ENCODE results near the gene STK38. TPM values are rescaled to one million over a fixed set of nuclear protein-coding genes. Genes with fewer than 3 reads are reported as not detected.
A peak's percentile ranks its signal among the peaks of the same experiment; 100 is the strongest.

STK38 gene
- total RNA-seq, 2 experiments from 2014 or later: 24.0 to 27.0 TPM

DNA sequence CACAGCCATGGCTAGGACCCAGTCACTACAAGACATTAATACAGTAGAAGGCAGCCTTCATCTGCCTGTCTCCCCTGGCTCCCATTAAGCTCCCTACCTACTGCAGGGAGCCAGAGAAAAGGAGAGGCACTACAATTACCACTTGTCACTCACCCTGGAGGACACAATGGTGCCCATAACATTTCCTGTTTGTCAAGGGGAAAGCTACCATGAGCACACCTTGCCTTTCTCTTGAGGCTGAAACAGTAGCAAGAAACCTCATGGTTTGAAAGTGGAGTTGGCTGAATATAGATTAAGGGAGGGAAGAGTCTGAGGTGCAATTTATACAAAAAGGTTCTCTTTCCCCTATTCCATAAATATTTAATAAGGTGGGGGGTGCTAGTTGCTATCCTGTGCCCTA is 27.9 kb downstream of the STK38 start:
- POLR2A ChIA-PET: interaction anchor here (1.1 kb wide), 1 partner anchor 95 kb away, joined by 3 read pairs; no protein-coding TSS in a partner anchor
- peak overlapping the region; percentile 22 for H3K27ac Mint-ChIP-seq
- peaks cover 58% of the 10 kb centered on the region for H3K36me3 Mint-ChIP-seq (ENCODE audit: low read depth)

DNA sequence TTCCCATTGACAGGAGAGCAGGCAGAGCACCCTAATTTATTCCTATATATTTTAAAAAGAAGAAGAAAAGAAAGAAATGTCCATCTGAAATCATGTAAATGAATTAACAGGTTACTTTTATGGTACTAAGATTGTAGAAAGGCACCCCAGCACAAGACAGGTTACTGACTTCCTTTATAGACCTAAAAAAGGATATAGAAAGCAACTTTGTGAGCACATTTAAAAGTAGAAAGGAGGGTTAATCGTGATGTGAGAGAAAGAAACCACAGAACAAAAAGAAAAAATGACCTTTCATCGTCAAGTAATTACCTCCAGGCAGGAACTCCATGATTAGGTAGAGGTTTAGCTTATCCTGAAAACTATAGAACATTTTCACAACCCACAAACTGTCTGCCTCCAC is 29.9 kb downstream of the STK38 start:
- ATAC-seq: no peak
- DNase-seq: no peak
- no peaks in the 10 kb centered on the region for H3K27me3 Mint-ChIP-seq
- H3K4me1 Mint-ChIP-seq: peaks cover 46% of the 10 kb centered on the region
- intact Hi-C loops (cut with DNase I, micrococcal nuclease): no loop called here
- H3K9me3 Mint-ChIP-seq (ENCODE audit: low read depth): no peaks in the 10 kb centered on the region
- ChIA-PET POLR2A (no interaction called here), CTCF (interaction anchor here (0.5 to 1.4 kb wide), 3 partner anchors 11 to 632 kb away, joined by 4 to 6 read pairs (median 4); no protein-coding TSS in a partner anchor)
- H3K36me3 Mint-ChIP-seq (ENCODE audit: low read depth): peaks cover 51% of the 10 kb centered on the region
- no peak overlapping the region for H3K27ac Mint-ChIP-seq
- H3K4me3 Mint-ChIP-seq: no peak overlapping the region

More for the DNA sequence above, 27.9 kb downstream of the STK38 start:
- no peak overlapping the region for H3K4me3 Mint-ChIP-seq
- DNase-seq: no peak
- H3K27me3 Mint-ChIP-seq: no peaks in the 10 kb centered on the region
- H3K4me1 Mint-ChIP-seq: peaks cover 46% of the 10 kb centered on the region
- ATAC-seq: no peak
- no peaks in the 10 kb centered on the region for H3K9me3 Mint-ChIP-seq (ENCODE audit: low read depth)
- CTCF ChIA-PET: interaction anchor here (0.7 kb wide), 1 partner anchor 160 kb away, joined by 4 read pairs; no protein-coding TSS in a partner anchor
- intact Hi-C loops (cut with DNase I, micrococcal nuclease): no loop called here

DNA sequence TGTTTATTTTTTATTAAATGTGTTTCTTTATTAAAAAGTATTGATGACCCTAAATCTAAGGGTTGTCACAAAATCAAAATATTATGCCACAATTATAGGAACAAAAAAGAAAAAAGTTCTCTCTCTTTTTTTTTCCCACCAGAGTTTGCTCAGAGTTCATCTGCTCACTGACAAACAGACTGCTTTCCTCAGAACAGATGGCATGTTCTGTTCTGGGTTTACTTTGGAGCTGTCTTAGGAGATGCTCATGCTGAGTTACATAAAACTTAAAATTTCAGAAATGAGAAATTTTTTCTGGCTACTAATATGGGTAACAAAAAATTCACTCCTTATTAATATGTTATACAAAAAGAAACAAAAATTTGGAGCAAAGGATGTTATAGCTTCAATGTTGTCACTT is 30.3 kb downstream of the STK38 start:
- Mint-ChIP-seq H3K27me3 (no peaks in the 10 kb centered on the region), H3K4me1 (peaks cover 46% of the 10 kb centered on the region), H3K36me3 (ENCODE audit: low read depth) (peaks cover 51% of the 10 kb centered on the region), H3K4me3 (no peak overlapping the region), H3K27ac (no peak overlapping the region), H3K9me3 (ENCODE audit: low read depth) (no peaks in the 10 kb centered on the region)
- POLR2A ChIA-PET: no interaction called here
- ATAC-seq (no peak), DNase-seq (no peak)
- CTCF ChIA-PET: interaction anchor here (0.5 to 1.4 kb wide), 3 partner anchors 12 to 631 kb away, joined by 4 to 6 read pairs (median 4); no protein-coding TSS in a partner anchor
- intact Hi-C loops (cut with DNase I, micrococcal nuclease): no loop called here

DNA sequence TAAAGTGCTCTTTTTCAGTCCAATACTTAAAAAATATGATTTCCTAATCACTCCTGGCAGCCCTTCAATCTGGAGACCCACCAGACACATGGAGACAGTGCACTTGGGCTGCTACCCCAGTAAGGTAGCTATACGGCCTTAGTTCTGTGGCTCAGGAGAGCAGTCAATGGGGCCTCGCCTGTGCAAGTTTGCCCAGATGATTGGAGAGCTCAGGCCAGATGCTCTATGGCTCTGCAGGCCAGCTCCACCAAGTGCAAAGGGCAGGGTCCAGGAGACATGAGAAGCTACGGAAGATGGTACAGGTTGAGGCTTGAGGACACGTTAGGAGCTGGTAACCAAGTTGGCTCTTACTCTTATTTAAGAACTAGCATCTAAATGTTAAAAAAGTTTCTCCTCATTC is 30.7 kb downstream of the STK38 start:
- Mint-ChIP-seq H3K4me1 (peaks cover 44% of the 10 kb centered on the region), H3K9me3 (ENCODE audit: low read depth) (no peaks in the 10 kb centered on the region), H3K27me3 (no peaks in the 10 kb centered on the region), H3K4me3 (no peak overlapping the region), H3K27ac (no peak overlapping the region), H3K36me3 (ENCODE audit: low read depth) (peaks cover 52% of the 10 kb centered on the region)
- ChIA-PET POLR2A (no interaction called here), CTCF (interaction anchor here (0.6 to 1.4 kb wide), 5 partner anchors 12 to 1419 kb away, joined by 3 to 7 read pairs (median 4); no protein-coding TSS in a partner anchor)
- ATAC-seq (no peak), DNase-seq (no peak)
- intact Hi-C loops (cut with DNase I, micrococcal nuclease): no loop called here

DNA sequence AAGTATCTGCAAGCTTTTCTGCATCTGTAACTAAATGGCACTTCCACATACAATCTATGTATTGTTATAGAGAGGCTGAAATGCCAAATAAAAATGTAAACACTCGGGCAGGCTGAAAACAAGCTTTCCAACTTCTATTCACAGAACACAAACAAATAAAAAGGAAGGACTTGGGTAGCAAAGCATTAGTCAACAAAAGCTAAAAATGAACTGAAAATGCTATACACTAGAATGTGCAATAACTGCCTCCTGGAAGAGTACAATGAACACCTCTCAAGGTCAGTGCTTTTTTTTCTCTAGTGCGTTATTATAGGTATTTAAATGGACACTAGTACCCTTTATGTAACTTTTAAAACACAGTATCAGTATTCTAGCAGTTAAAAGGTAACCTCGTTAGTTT is 31.4 kb downstream of the STK38 start:
- Mint-ChIP-seq H3K36me3 (ENCODE audit: low read depth) (peaks cover 55% of the 10 kb centered on the region), H3K27me3 (no peaks in the 10 kb centered on the region)
- CTCF ChIA-PET: interaction anchor here (0.6 to 1.3 kb wide), 7 partner anchors 18 to 1419 kb away, joined by 3 to 7 read pairs (median 3); no protein-coding TSS in a partner anchor

DNA sequence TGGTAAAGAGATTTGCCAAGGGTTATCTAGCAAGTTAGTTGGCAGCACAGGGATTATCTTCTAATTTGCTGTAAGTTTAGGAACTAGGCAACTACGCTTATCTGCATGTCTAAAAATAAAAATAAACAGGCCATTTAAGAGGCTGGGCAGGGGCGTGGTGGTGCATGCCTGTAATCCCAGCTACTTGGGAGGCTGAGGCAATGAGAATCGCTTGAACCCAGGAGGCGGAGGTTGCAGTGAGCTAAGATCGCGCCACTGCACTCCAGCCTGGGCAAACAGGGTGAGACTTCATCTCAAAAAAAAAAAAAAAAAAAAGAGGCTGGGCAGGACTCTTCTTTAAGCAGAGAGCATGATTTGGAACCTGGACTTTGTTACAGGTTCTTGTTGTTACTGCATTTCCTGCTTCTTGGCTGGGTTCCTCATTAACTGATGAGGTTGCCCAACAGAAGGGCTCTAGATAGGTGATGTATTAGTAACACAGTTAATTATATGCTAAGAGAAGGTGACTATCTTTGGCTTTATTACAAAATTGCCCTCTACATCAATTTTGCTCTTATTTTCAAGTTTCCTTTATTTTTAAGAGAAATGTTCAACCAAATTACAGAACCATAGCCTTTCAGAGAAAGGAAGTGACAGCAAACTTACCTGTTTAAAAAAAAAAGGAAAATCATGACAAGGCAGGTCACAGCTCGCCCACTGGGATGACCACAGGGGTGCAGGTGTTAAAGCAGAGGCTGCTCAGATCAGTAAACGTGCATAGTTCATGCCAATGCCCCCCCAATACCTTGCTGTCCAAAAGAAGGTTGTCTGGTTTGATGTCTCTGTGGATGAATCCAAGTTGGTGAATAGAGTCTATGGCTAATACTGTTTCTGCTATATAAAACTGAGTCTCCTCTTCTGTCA is 32.5 kb downstream of the STK38 start:
- POLR2A ChIA-PET: interaction anchor here (0.7 kb wide), 1 partner anchor 37 kb away, joined by 3 read pairs; no protein-coding TSS in a partner anchor
- peak overlapping the region; percentile 34 for H3K27ac Mint-ChIP-seq
- no peak overlapping the region for H3K4me3 Mint-ChIP-seq
- peaks cover 54% of the 10 kb centered on the region for H3K36me3 Mint-ChIP-seq (ENCODE audit: low read depth)
- no peaks in the 10 kb centered on the region for H3K9me3 Mint-ChIP-seq (ENCODE audit: low read depth)
- ATAC-seq (no peak), DNase-seq (no peak)
- H3K4me1 Mint-ChIP-seq: peaks cover 34% of the 10 kb centered on the region
- intact Hi-C loops (cut with DNase I, micrococcal nuclease): no loop called here
- H3K27me3 Mint-ChIP-seq: no peaks in the 10 kb centered on the region
- CTCF ChIA-PET: interaction anchor here (0.7 to 1.3 kb wide), 2 partner anchors 53 to 299 kb away, joined by 3 read pairs; no protein-coding TSS in a partner anchor

More for the DNA sequence above, 31.4 kb downstream of the STK38 start:
- Mint-ChIP-seq H3K9me3 (ENCODE audit: low read depth) (no peaks in the 10 kb centered on the region), H3K27ac (no peak overlapping the region), H3K4me1 (peaks cover 44% of the 10 kb centered on the region), H3K4me3 (no peak overlapping the region)
- DNase-seq: no peak
- ATAC-seq: no peak
- intact Hi-C loops (cut with DNase I, micrococcal nuclease): no loop called here
- POLR2A ChIA-PET: interaction anchor here (0.7 kb wide), 1 partner anchor 38 kb away, joined by 3 read pairs; no protein-coding TSS in a partner anchor

DNA sequence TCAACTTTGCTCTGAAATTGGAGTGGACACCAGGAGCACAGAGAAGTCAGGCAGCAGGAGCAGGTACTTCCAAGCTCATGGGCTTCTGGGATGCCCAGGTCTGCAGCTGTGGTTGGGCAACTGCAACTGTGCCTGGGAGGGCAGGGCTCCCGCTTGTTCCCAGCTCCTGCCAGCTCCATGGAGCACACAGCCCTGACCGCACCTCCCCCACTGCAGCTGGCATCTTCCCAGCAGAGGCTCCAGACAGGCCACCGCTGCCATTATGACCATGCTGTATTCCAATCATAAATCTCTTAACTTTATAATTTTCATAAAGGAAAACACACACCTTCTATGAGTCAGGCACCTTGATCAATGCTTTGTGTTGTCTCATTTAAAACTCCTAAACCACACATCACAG is 36.9 kb downstream of the STK38 start:
- ATAC-seq: no peak
- H3K4me3 Mint-ChIP-seq: no peak overlapping the region

DNA sequence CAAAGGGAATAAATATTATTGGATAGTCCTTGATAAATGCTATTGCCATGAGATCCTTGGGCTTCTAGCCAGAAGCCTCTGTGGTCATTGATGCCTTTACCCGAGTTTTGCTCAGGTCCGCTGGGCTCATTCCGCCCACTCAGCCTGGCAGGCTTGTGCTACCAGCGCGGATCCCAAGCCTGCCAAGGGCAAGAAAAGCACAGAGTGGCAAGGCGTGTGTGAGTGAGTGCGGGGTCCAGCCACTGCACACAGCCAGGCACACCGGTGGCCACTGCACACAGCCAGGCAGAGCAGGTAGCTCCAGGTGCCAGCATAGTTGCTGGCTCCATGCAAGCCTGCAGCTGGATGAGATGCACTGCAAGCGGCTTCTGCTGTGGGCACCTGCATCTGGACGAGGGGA is 38.7 kb downstream of the STK38 start:
- peaks cover 50% of the 10 kb centered on the region for H3K36me3 Mint-ChIP-seq (ENCODE audit: low read depth)
- H3K9me3 Mint-ChIP-seq (ENCODE audit: low read depth): no peaks in the 10 kb centered on the region
- ChIA-PET POLR2A (no interaction called here), CTCF (interaction anchor here (0.6 to 0.9 kb wide), 3 partner anchors 9 to 24 kb away, joined by 3 to 4 read pairs (median 4); no protein-coding TSS in a partner anchor)
- no peaks in the 10 kb centered on the region for H3K27me3 Mint-ChIP-seq
- peaks cover 28% of the 10 kb centered on the region for H3K4me1 Mint-ChIP-seq
- ATAC-seq: no peak
- DNase-seq: no peak
- intact Hi-C loops (cut with DNase I, micrococcal nuclease): no loop called here
- no peak overlapping the region for H3K27ac Mint-ChIP-seq
- H3K4me3 Mint-ChIP-seq: no peak overlapping the region

More for the DNA sequence above, 36.9 kb downstream of the STK38 start:
- Mint-ChIP-seq H3K4me1 (peaks cover 27% of the 10 kb centered on the region), H3K9me3 (ENCODE audit: low read depth) (no peaks in the 10 kb centered on the region), H3K27ac (no peak overlapping the region), H3K27me3 (no peaks in the 10 kb centered on the region), H3K36me3 (ENCODE audit: low read depth) (peaks cover 56% of the 10 kb centered on the region)
- POLR2A ChIA-PET: interaction anchor here (0.6 kb wide), 1 partner anchor 133 kb away, joined by 3 read pairs; no protein-coding TSS in a partner anchor
- CTCF ChIA-PET: interaction anchor here (0.5 kb wide), 1 partner anchor 35 kb away, joined by 3 read pairs; no protein-coding TSS in a partner anchor
- intact Hi-C loops (cut with DNase I, micrococcal nuclease): no loop called here
- no peak for DNase-seq

DNA sequence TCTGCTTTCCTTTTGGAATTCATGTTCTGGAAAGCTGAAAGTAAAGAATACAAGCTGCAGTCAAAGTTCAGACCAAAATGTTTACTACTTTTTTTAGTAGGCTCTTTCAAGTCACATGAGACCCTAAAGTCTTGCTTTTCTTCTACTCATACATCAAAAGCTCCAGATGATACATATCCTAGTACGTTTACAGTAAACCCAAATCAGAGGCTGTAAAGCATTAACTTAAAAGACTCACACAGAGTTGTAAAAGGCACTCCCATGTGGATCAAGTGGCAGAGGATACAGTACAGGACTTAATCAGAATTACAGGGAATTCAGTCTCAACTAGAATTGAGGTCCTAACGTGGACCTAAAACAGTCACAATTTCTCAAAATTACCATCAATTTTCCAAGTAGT is 40.7 kb downstream of the STK38 start:
- intact Hi-C loops (cut with DNase I, micrococcal nuclease): no loop called here
- DNase-seq: no peak
- ATAC-seq: peak; percentile 65
- CTCF ChIA-PET: interaction anchor here (1.1 kb wide), 1 partner anchor 11 kb away, joined by 4 read pairs; no protein-coding TSS in a partner anchor
- peak overlapping the region; percentile 61 for H3K27ac Mint-ChIP-seq
- no peaks in the 10 kb centered on the region for H3K9me3 Mint-ChIP-seq (ENCODE audit: low read depth)
- peaks cover 44% of the 10 kb centered on the region for H3K36me3 Mint-ChIP-seq (ENCODE audit: low read depth)
- H3K4me3 Mint-ChIP-seq: no peak overlapping the region
- no peaks in the 10 kb centered on the region for H3K27me3 Mint-ChIP-seq
- POLR2A ChIA-PET: no interaction called here
- H3K4me1 Mint-ChIP-seq: peaks cover 28% of the 10 kb centered on the region

DNA sequence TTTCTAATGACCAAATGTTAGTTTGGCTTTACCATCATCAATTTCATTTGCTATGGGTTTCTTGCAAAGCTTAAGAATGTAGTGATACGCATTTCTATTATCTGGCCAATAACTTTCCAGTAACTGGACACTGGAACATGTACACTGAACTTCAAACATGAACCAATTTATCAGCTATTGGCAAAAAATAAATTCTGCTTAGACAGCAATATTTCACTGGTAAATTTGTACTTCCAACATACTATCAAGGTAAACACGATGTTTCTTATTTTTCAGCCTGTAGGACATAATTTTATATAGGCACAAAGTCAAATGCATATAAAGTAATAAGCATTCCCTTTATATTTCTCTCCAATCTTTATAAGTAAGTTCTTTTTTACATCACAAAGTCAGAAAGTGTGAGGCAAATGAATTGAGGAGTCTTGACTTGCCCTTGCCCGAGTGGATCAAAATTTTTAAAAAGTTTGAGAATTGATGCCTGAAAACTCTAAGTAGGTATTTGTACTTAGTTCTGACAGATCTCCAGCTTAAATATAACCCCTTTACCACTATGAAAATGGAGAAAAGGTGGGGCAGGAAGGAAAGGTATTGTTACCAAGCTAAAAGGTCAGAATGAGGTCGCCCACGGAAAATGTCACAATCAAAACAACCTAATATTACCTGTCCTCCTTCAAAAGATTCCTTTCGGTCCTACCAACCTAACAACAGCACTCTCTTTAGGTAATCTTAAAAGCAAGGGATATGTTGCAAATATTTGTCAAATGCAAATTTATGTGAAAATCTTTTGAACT is 41.3 kb downstream of the STK38 start:
- peaks cover 40% of the 10 kb centered on the region for H3K36me3 Mint-ChIP-seq (ENCODE audit: low read depth)
- peak; percentile 27 for ATAC-seq
- intact Hi-C loops (cut with DNase I, micrococcal nuclease): no loop called here
- DNase-seq: no peak
- H3K9me3 Mint-ChIP-seq (ENCODE audit: low read depth): no peaks in the 10 kb centered on the region
- H3K27me3 Mint-ChIP-seq: no peaks in the 10 kb centered on the region
- peak overlapping the region; percentile 61 for H3K27ac Mint-ChIP-seq
- no peak overlapping the region for H3K4me3 Mint-ChIP-seq
- ChIA-PET CTCF (interaction anchor here (0.6 to 1.1 kb wide), 3 partner anchors 10 to 770 kb away, joined by 3 to 4 read pairs (median 3); no protein-coding TSS in a partner anchor), POLR2A (no interaction called here)
- H3K4me1 Mint-ChIP-seq: peaks cover 28% of the 10 kb centered on the region

DNA sequence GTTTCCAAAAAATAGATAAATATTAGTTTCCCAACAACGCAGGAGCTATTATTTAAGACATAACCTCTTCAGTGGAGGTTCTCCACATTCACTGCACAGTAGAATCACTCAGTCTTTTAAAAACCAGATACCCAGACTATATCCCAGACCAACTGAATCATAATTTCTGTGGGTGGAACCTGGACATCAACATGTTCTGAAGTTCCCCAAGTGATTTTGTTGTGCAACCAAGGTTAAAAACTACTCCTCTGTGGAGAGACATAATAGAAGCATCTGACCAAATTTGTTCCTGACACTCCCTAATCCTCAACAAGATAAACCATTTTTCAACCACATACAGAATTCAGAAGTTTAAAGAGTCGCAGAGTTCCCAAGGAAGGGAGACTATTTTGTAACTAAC is 42.3 kb downstream of the STK38 start:
- peaks cover 34% of the 10 kb centered on the region for H3K36me3 Mint-ChIP-seq (ENCODE audit: low read depth)
- no peak overlapping the region for H3K4me3 Mint-ChIP-seq
- CTCF ChIA-PET: interaction anchor here (1.0 to 1.1 kb wide), 2 partner anchors 8 to 17 kb away, joined by 4 read pairs; no protein-coding TSS in a partner anchor
- H3K4me1 Mint-ChIP-seq: peaks cover 28% of the 10 kb centered on the region
- H3K27ac Mint-ChIP-seq: no peak overlapping the region
- no peak for DNase-seq
- intact Hi-C loops (cut with DNase I, micrococcal nuclease): no loop called here
- ATAC-seq: no peak
- H3K27me3 Mint-ChIP-seq: no peaks in the 10 kb centered on the region
- no peaks in the 10 kb centered on the region for H3K9me3 Mint-ChIP-seq (ENCODE audit: low read depth)
- POLR2A ChIA-PET: interaction anchor here (0.7 kb wide), 1 partner anchor 35 kb away, joined by 7 read pairs; no protein-coding TSS in a partner anchor

All from activated CD4-positive, alpha-beta T cell treated with anti-CD3 and anti-CD28 coated beads for 36 hours (primary cell).